Endothelial cell of umbilical vein (primary cell): Measurements from ENCODE around the gene FAM98B. TPM values are rescaled to one million over a fixed set of nuclear protein-coding genes. Genes with fewer than 3 reads are reported as not detected.

Source experiments
- BruUV-seq: library from RNA; stranded (reverse); fragments of 400-500 nt; replicated peaks from 2 replicates; lab custom pipeline; 2021; lab: Mats Ljungman, UMichigan
- CTCF ChIA-PET: fragments of 300-600, 350-600 bp; sonication (Branson Sonifier 250); formaldehyde crosslinking; loops from one replicate; lab custom pipeline; 2021; ENCODE audit warnings: antibody characterized with exemption, inconsistent platforms; lab: Charles Lee
- POLR2A ChIA-PET: fragments of 300-600, 350-600 bp; sonication (Branson Sonifier 250); formaldehyde crosslinking; loops from one replicate; lab custom pipeline; 2021; ENCODE audit warnings: antibody characterized with exemption, inconsistent platforms; lab: Charles Lee
- DNase-seq: peaks from one replicate; pipeline ENCODE4 v3.0.0-alpha.2; 2011; ENCODE audit warnings: low read depth, low spot score
- FAIRE-seq: peaks from 2 replicates; lab custom pipeline; 2011; peaks lifted over from hg19 to GRCh38; lab: Jason Lieb, UNC
- H2AFZ ChIP-seq: 2 replicates; pipeline ENCODE4 v1.6.0; 2012; ENCODE audit warnings: low read depth, low read length, control low read depth, inconsistent platforms
- H3K27ac ChIP-seq: 2 replicates; pipeline ENCODE4 v1.5.1; 2011; ENCODE audit warnings: low read depth, mild to moderate bottlenecking, control low read depth, low read length, moderate library complexity; ENCODE audit not compliant: insufficient read depth
- H3K27me3 ChIP-seq, 2 experiments: 2 replicates each; pipeline versions ENCODE4 v1.6.0 to v1.6.1; 2011; ENCODE audit warnings: low read length in 2 of 2, mixed read lengths in 1 of 2; ENCODE audit not compliant: control insufficient read depth in 2 of 2, insufficient read depth in 2 of 2
- H3K36me3 ChIP-seq, 2 experiments: 2 replicates in 1 of 2; 3 replicates in 1 of 2; pipeline ENCODE4 v1.5.1; 2011; ENCODE audit warnings: low read length in 2 of 2, mild to moderate bottlenecking in 1 of 2, moderate library complexity in 1 of 2; ENCODE audit not compliant: control insufficient read depth in 2 of 2, insufficient read depth in 2 of 2; ENCODE audit errors: extremely low read depth in 1 of 2
- H3K4me1 ChIP-seq: 3 replicates; pipeline ENCODE4 v1.5.1; 2011; ENCODE audit warnings: mild to moderate bottlenecking, low read length; ENCODE audit not compliant: control insufficient read depth, insufficient read depth; ENCODE audit errors: extremely low read depth
- H3K4me2 ChIP-seq: 2 replicates; pipeline ENCODE4 v1.6.1; 2011; ENCODE audit warnings: low read length, control low read depth, mixed read lengths; ENCODE audit not compliant: insufficient read depth
- H3K4me3 ChIP-seq, 3 experiments: fragments of 200-600 bp in 1 of 3; sonication (generic), shearing (Covaris generic) in 1 of 3; replicated peaks in 1 of 3; 2 replicates each; pipeline ENCODE4 v1.5.1; 2011 to 2016; ENCODE audit warnings: control low read depth in 3 of 3, low read length in 3 of 3, mild to moderate bottlenecking in 2 of 3, inconsistent platforms in 1 of 3, low read depth in 1 of 3, moderate library complexity in 1 of 3; ENCODE audit not compliant: insufficient read depth in 1 of 3
- H3K79me2 ChIP-seq: 2 replicates; pipeline ENCODE4 v1.6.0; 2012; ENCODE audit warnings: low read length, inconsistent platforms; ENCODE audit not compliant: control insufficient read depth, insufficient read depth
- H3K9ac ChIP-seq: replicated peaks from 2 replicates; pipeline ENCODE3; 2011; ENCODE audit warnings: low read length, control low read depth; ENCODE audit not compliant: insufficient read depth; ENCODE audit errors: extremely low read depth
- H3K9me1 ChIP-seq: replicated peaks from 3 replicates; pipeline ENCODE4 v1.6.0; 2011; ENCODE audit warnings: mild to moderate bottlenecking, low read length; ENCODE audit not compliant: control insufficient read depth, insufficient read depth; ENCODE audit errors: extremely low read depth
- H3K9me3 ChIP-seq: replicated peaks from 2 replicates; pipeline ENCODE4 v1.5.1; 2012; ENCODE audit warnings: low read length, inconsistent platforms; ENCODE audit not compliant: control insufficient read depth, insufficient read depth
- H4K20me1 ChIP-seq: replicated peaks from 2 replicates; pipeline ENCODE3; 2011; ENCODE audit warnings: mild to moderate bottlenecking, low read length; ENCODE audit not compliant: control insufficient read depth, insufficient read depth; ENCODE audit errors: extremely low read depth
- FOS ChIP-seq: IDR thresholded peaks from 2 replicates; pipeline ENCODE4 v1.6.1; 2011; ENCODE audit warnings: mild to moderate bottlenecking, low read length, moderate library complexity, borderline replicate concordance; ENCODE audit not compliant: insufficient read depth
- GATA2 ChIP-seq: IDR thresholded peaks from 2 replicates; pipeline ENCODE4 v1.7.0; 2011; ENCODE audit warnings: low read depth, mild to moderate bottlenecking, moderate library complexity, mixed read lengths, low read length; ENCODE audit not compliant: insufficient read length, insufficient read depth
- JUN ChIP-seq: IDR thresholded peaks from 2 replicates; pipeline ENCODE4 v1.6.1; 2011; ENCODE audit warnings: borderline replicate concordance, low read depth; ENCODE audit not compliant: insufficient read length, insufficient read depth
- POLR2AphosphoS5 ChIP-seq: IDR thresholded peaks from 2 replicates; pipeline ENCODE4 v1.6.1; 2012; ENCODE audit warnings: low read depth, mild to moderate bottlenecking, control low read depth, low read length, moderate library complexity; ENCODE audit not compliant: insufficient read depth
- dilution Hi-C: fragments of 300-500 bp; cut with MboI; formaldehyde crosslinking; loops from one replicate; pipeline ENCODE4 v1.15.0; 2019; ENCODE audit warnings: low sequenced_read_pairs; ENCODE audit not compliant: extremely low pct_ligation_motif_present
- intact Hi-C: fragments of 100-400 bp; cut with micrococcal nuclease; formaldehyde crosslinking; loops from one replicate; pipeline ENCODE4 v1.10.0; 2022
- polyA plus RNA-seq, 4 experiments: library from polyadenylated mRNA; depleted of rRNA in 3 of 4; stranded (reverse) in 3 of 4; unstranded in 1 of 4; fragments of >200 nt; gene quantifications; 2 replicates each; pipeline versions ENCODE4 v1.2.1 to v1.2.3, GENCODE V29; 2011 to 2012; ENCODE audit warnings: missing spikeins in 1 of 4
- total RNA-seq: library from RNA; stranded (reverse); gene quantifications from 2 replicates; pipeline ENCODE4 v1.2.3, GENCODE V29; 2021
- TF ChIP-seq, protein P1 (sequence below), 2 donors: IDR thresholded peaks; 1 replicate in 1 of 2; 2 replicates in 1 of 2; pipeline ENCODE4 v1.5.1; 2011; ENCODE audit warnings: low read length in 2 of 2, mild to moderate bottlenecking in 2 of 2, moderate library complexity in 2 of 2, control low read depth in 1 of 2, inconsistent platforms in 1 of 2, low read depth in 1 of 2; ENCODE audit not compliant: insufficient read depth in 1 of 2; ENCODE audit errors: extremely low read depth in 1 of 2
- TF ChIP-seq, protein P2 (sequence below): IDR thresholded peaks from 2 replicates; pipeline ENCODE4 v1.6.1; 2011; ENCODE audit not compliant: insufficient read depth, insufficient read length

Gene FAM98B
- total and polyA plus RNA-seq, 2 donors (not counting 3 experiments of a cell fraction or from before 2014, with no cell fraction given) = 4.2 to 22.3 TPM

DNA sequence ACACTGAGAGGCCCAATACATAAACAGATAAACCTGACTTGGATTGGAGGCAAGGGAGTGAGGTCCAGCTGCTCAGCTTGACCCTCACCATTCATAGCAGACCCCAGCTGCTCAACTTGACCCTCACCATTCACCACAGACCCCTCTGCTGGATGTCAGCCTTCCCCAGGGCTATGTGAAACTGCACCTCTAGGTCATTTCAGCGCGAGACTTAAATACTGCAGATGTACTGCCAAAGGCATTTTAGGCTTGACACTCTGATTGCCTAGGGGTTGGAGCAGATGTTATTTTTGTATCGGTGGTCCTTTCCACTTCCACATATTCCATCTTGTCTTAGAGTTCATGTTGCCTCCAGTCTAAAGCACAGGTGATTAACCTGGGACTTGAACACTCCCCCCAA, 41.5 kb upstream of the FAM98B start:
- CTCF ChIA-PET = interaction anchor here (0.7 to 3.0 kb wide), 4 partner anchors 28 to 417 kb away, joined by 3 to 61 read pairs (median 12); no protein-coding TSS in a partner anchor

DNA sequence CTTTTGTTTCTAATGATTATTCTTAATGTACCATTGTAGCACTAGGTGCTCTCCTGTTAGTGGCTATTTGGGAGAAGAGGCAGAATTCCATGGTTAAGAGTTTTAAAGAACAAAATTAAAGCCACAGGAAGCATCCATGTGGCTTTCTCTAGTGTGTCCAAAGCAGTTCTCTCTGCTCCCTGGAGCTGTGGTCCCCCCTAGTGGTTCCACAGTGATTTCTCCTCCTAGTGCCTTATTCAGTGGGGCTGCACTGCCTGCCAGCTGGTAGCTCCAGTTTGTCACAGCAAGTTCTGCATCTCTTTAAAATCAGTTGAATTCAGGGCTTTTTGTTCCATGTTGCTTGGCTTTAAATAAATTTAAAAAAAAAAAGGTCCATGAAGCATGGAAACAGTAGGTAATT, 39.6 kb upstream of the FAM98B start:
- Histone ChIP-seq H3K27me3 (peaks cover 23 to 31% of the 10 kb centered on the region in 2 experiments), H3K79me2 (no peaks in the 10 kb centered on the region), H3K27ac (no peak overlapping the region), H3K36me3 (no peaks in the 10 kb centered on the region), H3K9ac (no peak overlapping the region), H3K9me1 (no peaks in the 10 kb centered on the region), H2AFZ (no peak overlapping the region), H3K4me3 (no peak overlapping the region), H3K4me2 (no peak overlapping the region), H4K20me1 (no peaks in the 10 kb centered on the region), H3K4me1 (no peaks in the 10 kb centered on the region), H3K9me3 (no peaks in the 10 kb centered on the region)
- POLR2A ChIA-PET = interaction anchor here (0.6 to 0.7 kb wide), 2 partner anchors 88 to 650 kb away, joined by 3 to 4 read pairs; no protein-coding TSS in a partner anchor
- CTCF ChIA-PET = interaction anchor here (0.7 to 2.7 kb wide), 17 partner anchors 11 to 433 kb away, joined by 3 to 61 read pairs (median 5); no protein-coding TSS in a partner anchor
- FAIRE-seq (peak; percentile 75), DNase-seq (peak; percentile 53)
- intact Hi-C loops = loop anchor here (1.0 to 2.0 kb wide), 3 partner anchors 23 to 420 kb away; no protein-coding TSS in a partner anchor
- no TSS peak for BruUV-seq
- dilution Hi-C loops = no loop called here
- TF ChIP-seq, protein P1, sequence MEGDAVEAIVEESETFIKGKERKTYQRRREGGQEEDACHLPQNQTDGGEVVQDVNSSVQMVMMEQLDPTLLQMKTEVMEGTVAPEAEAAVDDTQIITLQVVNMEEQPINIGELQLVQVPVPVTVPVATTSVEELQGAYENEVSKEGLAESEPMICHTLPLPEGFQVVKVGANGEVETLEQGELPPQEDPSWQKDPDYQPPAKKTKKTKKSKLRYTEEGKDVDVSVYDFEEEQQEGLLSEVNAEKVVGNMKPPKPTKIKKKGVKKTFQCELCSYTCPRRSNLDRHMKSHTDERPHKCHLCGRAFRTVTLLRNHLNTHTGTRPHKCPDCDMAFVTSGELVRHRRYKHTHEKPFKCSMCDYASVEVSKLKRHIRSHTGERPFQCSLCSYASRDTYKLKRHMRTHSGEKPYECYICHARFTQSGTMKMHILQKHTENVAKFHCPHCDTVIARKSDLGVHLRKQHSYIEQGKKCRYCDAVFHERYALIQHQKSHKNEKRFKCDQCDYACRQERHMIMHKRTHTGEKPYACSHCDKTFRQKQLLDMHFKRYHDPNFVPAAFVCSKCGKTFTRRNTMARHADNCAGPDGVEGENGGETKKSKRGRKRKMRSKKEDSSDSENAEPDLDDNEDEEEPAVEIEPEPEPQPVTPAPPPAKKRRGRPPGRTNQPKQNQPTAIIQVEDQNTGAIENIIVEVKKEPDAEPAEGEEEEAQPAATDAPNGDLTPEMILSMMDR (IDR thresholded peaks at IDR 0.05; ENCODE audit: extremely low read depth in 1 of 2, insufficient read depth in 1 of 2, low read depth in 1 of 2, low read length in 2 of 2) = peak; percentile 49 to 71
- TF ChIP-seq JUN (no peak), GATA2 (no peak), POLR2AphosphoS5 (no peak)
- TF ChIP-seq, protein P2, sequence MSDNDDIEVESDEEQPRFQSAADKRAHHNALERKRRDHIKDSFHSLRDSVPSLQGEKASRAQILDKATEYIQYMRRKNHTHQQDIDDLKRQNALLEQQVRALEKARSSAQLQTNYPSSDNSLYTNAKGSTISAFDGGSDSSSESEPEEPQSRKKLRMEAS = no peak

More for the DNA sequence above, 41.5 kb upstream of the FAM98B start:
- Histone ChIP-seq H2AFZ (no peak overlapping the region), H3K4me1 (no peaks in the 10 kb centered on the region), H3K79me2 (no peaks in the 10 kb centered on the region), H3K9me3 (no peaks in the 10 kb centered on the region), H3K4me2 (no peak overlapping the region), H3K9ac (no peak overlapping the region), H3K27me3 (peaks cover 13 to 22% of the 10 kb centered on the region in 2 experiments), H3K4me3 (no peak overlapping the region), H3K27ac (no peak overlapping the region), H3K9me1 (no peaks in the 10 kb centered on the region), H4K20me1 (no peaks in the 10 kb centered on the region), H3K36me3 (no peaks in the 10 kb centered on the region)
- no peak for TF ChIP-seq FOS
- no TSS peak for BruUV-seq
- intact Hi-C loops (no loop called here), dilution Hi-C loops (no loop called here)
- FAIRE-seq = no peak
- no peak for DNase-seq
- POLR2A ChIA-PET = no interaction called here
